GM10847 (cell line): ENCODE results near the gene GALNT12.

Experiments used
- POLR2A ChIP-seq: IDR thresholded peaks from 2 replicates; pipeline ENCODE4 v1.6.1; 2011; ENCODE audit not compliant: insufficient read length; ENCODE audit errors: extremely low read depth

GALNT12 gene

DNA sequence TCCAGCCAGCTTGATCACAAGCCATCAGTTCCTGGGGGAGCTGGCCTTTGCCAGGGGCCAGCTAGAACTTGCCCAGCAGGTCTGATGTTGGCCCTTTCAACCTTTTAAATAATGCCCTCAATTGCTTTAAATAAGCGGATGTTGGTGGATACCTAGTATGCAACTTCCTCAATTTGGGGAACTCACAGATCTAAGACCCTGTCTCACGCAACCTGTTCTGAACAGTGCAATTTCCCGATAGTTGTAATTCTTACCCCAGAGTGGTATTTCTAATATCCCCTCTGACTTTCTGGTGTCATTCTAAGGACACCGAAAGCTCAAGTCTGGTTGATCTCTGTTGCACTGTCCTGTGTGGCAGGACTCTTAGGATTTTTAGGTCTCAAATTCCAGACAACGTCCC lies 23.1 kb downstream of the GALNT12 start:
- TF ChIP-seq POLR2A, result no peak

- TF ChIP-seq POLR2A, result no peak
Measured at GRCh38 chr9:98831696-98832095, 24.2 kb downstream of the GALNT12 start.

DNA sequence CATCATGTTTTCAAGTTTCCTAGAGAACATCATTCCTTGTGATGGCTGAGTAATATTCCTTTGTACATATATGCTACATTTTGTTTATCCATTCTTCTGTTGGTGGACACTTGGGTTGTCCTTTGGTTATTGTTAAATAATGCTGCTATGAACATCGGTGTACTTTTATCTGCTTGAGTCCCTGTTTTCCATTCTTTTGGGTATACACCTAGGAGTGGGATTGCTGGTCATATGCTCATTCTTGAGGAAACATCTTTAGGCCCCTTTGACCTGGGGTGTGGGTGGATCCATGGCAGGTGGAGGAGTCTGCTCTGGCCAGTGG lies 25.3 kb downstream of the GALNT12 start:
- TF ChIP-seq POLR2A, result no peak

DNA sequence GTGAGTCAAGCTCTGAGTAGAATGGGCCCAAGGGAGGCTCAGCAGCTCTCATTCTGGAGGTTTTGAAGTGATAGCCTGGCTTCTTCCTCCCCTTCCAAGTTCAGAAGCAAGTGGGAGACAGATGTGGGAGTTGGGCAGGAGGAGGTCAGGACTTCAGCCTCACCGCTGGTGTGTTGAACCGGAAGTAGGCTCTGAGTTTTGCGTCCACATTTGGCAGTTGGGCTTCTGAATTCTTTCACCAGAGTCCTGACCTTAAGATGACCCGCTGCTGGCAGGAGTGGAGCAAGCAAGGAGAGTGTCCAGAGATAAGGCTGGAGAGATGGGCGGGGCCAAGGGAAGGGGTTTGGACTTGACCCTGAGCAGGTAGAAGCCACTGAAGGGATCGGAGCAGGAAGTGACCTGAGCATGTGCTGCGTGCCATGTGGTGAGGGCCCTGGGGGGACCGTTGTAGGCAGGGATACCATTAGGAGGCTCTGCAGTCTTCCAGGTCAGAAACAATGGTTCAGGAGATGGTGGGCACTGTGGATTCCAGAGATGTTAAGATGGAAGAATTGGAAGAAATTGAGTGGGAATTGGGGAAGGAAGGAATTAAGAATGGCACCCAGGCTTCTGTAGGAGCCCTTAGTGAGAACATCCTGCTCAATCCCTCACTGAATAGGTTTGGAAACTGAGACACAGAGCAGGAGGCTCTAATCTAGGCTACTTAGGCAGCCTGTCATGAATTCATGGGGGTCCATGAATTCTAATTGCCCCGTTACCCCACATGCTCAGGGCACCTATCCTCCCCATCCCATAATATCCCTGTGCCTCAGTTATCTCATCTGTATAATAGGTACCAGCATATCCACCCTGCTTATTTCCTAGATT lies 25.9 kb downstream of the GALNT12 start:
- TF ChIP-seq POLR2A, result no peak

DNA sequence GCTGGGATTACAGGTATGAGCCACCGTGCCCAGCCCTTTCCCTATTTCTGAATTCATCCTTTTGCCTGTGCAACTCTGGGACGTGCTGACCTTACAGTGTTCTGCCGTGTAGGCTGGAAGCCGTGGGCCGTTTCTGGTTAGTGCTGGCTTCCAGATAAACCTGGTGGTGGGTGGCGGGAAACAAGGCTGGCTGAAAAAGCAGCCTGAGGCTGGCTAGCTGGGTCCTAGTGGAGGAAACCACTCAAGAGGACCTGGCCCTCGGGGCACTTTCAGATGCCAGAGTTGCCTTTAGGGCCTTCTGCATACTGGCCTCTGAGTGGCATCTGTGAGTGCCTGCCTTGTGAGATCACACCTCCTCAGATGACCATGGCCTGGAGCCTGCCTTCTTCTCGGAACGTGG lies 26.9 kb downstream of the GALNT12 start:
- TF ChIP-seq POLR2A, result no peak

DNA sequence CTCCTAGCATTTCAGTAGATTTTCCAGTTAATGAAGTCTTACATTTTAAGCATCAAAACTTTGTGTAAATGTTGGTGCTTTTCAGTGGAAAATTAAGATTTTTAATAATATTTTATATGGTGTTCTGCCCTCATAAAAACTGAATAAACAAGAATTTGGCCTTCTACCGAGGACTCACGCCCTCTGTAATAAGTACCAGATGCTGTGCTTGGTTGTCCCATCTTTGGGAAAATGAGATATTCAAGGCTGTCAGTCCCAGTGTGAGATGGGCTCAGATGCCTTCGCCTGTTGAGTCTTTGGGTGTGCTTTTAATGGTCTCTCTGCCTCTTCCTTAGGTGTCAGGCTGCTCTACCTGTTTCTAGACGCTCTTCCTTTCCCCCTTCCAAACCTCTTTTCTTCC lies 28.7 kb downstream of the GALNT12 start:
- TF ChIP-seq POLR2A, result no peak

GRCh38 chr9:98837516-98837915 lies 30.0 kb downstream of the GALNT12 start:
- no peak for TF ChIP-seq POLR2A

DNA sequence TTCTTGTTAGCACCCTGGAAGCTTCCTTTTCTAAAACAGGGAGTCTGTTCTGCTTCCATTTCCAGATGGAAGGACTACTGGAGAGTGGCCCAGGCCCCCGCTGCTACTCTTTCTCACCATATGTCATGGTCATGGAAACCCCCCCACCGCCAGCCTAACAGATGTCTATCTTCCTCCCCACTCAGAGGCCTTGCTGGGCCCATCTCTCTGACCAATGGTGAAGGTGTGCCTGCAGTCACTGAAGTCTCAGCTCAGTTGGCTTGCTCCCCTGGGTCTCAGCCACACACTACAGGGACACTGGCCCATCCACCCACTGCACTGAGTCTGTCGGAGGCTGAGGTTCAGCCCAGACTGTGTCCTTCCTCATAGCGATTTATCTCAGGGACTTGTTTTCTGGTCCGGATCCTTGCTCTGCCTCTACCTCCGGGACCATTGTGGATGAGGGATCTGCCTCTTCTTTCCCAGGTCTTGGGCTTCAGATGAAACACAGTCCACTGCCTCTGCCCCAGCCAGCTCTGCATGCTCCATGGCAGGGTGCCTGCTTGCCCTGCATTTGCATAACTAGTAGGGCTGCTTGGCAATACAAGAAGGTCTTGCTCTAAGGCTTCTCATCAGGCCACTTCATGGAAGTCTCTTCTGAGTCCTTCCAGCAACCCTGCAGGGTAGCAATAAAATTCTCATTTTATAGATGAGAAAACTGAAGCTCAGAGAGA lies 30.8 kb downstream of the GALNT12 start:
- TF ChIP-seq POLR2A, result no peak

DNA sequence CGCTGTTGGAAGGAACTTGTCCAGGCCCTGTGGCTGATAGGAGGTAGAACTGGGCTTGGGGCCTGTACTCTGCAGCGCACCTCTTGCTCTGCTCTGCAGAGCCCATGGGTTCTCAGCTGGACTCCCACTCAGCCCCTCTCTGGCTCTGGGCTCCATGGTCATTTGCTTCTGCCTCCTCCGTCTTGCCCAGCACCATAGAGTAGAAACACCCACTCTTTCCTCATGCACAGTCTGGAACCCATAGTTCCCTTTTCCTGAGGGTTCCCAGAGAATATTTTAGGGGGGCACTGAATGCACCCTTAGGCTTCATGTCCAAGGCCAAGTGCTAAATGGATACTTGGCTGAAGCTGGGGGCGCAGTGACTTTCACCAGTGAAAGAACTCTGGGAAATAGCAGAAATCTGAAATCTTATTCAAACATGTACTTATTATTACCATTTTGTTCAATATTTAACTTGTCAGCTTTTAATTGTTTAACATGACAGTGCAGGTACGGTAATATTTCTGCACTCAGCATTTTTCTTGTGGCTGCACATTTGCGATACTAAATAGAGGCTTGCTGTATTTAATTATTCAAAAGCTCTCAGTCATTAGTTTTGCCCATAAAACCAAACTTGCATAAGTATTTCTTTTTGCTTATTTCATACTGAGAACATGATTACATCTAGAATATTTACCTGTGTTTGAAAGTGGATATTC lies 31.5 kb downstream of the GALNT12 start:
- TF ChIP-seq POLR2A, result no peak

- no peak for TF ChIP-seq POLR2A
Measured at GRCh38 chr9:98839724-98840123, 32.3 kb downstream of the GALNT12 start.

- TF ChIP-seq POLR2A, result no peak
Measured at GRCh38 chr9:98842510-98842909, 35.0 kb downstream of the GALNT12 start.

DNA sequence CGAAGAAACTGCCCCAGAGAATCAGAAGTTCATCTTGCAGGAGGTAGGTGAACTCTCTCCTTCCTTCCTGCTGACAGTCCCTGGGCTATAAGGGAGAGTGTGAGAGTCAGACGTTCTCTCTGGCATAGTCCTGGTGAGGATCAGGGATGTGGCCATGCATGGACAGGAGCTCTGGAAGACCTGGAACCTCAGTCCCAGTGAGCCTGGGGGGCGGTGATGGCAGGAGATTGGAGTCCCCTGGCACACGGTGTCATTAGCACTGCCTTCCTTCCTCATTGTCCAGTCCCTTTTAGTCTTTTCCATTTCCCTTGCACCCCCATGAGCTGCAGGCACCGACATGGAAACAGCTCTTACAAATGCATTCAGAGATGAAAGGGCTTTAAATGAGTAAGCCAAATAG lies 38.6 kb downstream of the GALNT12 start:
- no peak for TF ChIP-seq POLR2A

- no peak for TF ChIP-seq POLR2A
Measured at GRCh38 chr9:98846879-98847278, 39.4 kb downstream of the GALNT12 start.

GRCh38 chr9:98848450-98849149 lies 41.1 kb downstream of the GALNT12 start:
- TF ChIP-seq POLR2A, result no peak

DNA sequence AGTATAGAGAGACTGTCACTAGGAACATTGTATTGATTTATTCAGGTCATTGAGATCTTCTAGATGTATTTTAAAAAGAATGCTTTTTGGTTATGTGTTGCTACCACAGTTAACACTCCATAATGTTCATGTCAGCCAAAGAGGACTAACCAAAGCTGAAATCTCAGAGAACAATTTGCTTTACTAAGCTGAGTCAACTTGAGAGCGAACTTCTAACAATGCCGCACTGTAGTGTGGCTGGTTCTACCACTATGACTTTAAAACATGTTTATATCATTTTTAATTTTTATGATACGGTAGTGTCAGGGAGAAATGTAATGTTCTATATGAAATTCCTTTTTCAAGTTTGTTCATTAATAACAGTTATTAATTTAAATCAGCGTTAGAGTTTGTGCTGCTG lies 42.1 kb downstream of the GALNT12 start:
- no peak for TF ChIP-seq POLR2A
